Type B pancreatic cell (in vitro differentiated cells): ENCODE data around the gene MSMP. TPM values are rescaled to one million over a fixed set of nuclear protein-coding genes. Genes with fewer than 3 reads are reported as not detected.

ENCODE experiments used
- DNase-seq: peaks from one replicate; pipeline ENCODE4 v3.0.0; 2021; ENCODE audit warnings: mixed read lengths; ENCODE audit not compliant: unreplicated experiment; ENCODE audit errors: extremely low spot score
- H3K27ac Mint-ChIP-seq: 2 replicates; pipeline ENCODE4 v1.8.0; 2021; ENCODE audit warnings: mild to moderate bottlenecking, mixed read lengths
- H3K27me3 Mint-ChIP-seq: 2 replicates; pipeline ENCODE4 v1.8.0; 2021; ENCODE audit warnings: mixed read lengths
- H3K36me3 Mint-ChIP-seq: 2 replicates; pipeline ENCODE4 v1.8.0; 2021; ENCODE audit warnings: mixed read lengths
- H3K4me1 Mint-ChIP-seq: one replicate; pipeline ENCODE4 v1.8.0; 2021; ENCODE audit warnings: mixed read lengths; ENCODE audit not compliant: unreplicated experiment
- H3K4me3 Mint-ChIP-seq: 2 replicates; pipeline ENCODE4 v1.8.0; 2021; ENCODE audit warnings: mild to moderate bottlenecking, mixed read lengths
- H3K9me3 Mint-ChIP-seq: 2 replicates; pipeline ENCODE4 v1.8.0; 2021; ENCODE audit warnings: mixed read lengths
- total RNA-seq: library from RNA; stranded (reverse); gene quantifications from 2 replicates; pipeline ENCODE4 v1.2.1, GENCODE V29; 2021; ENCODE audit warnings: low replicate concordance
- TF ChIP-seq, protein P1 (sequence below): fragments of 200-600 bp; sonication (generic); conservative IDR thresholded peaks from 2 replicates; pipeline ENCODE4 v1.5.0; 2021; ENCODE audit warnings: antibody characterized with exemption, mild to moderate bottlenecking

MSMP gene
- total RNA-seq, 1 donor from 2014 or later: not detected

DNA sequence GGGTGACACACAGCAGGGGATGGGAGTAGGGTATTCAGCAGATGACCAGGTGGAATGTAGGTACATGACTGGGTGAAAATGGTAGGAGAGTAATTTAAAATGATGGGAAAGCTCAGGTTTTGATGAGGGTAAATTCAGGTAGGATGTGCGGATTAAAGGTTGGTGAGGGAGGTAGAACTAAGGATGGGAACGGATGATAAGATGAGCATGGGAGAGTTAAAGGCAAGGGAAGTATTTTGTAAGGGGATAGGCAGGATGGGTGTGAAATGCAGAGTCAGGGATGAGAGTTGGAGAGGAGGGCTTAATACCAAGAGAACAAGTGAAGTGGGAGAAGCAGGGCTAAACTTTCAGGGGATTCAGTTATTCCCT lies 23.6 kb downstream of the MSMP start:
- Mint-ChIP-seq H3K27me3 (no peaks in the 10 kb centered on the region), H3K9me3 (no peaks in the 10 kb centered on the region), H3K27ac (no peak overlapping the region), H3K4me3 (no peak overlapping the region), H3K4me1 (peaks cover 16% of the 10 kb centered on the region), H3K36me3 (peaks cover 15% of the 10 kb centered on the region)
- DNase-seq: no peak
- TF ChIP-seq, protein P1, sequence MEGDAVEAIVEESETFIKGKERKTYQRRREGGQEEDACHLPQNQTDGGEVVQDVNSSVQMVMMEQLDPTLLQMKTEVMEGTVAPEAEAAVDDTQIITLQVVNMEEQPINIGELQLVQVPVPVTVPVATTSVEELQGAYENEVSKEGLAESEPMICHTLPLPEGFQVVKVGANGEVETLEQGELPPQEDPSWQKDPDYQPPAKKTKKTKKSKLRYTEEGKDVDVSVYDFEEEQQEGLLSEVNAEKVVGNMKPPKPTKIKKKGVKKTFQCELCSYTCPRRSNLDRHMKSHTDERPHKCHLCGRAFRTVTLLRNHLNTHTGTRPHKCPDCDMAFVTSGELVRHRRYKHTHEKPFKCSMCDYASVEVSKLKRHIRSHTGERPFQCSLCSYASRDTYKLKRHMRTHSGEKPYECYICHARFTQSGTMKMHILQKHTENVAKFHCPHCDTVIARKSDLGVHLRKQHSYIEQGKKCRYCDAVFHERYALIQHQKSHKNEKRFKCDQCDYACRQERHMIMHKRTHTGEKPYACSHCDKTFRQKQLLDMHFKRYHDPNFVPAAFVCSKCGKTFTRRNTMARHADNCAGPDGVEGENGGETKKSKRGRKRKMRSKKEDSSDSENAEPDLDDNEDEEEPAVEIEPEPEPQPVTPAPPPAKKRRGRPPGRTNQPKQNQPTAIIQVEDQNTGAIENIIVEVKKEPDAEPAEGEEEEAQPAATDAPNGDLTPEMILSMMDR: no peak

DNA sequence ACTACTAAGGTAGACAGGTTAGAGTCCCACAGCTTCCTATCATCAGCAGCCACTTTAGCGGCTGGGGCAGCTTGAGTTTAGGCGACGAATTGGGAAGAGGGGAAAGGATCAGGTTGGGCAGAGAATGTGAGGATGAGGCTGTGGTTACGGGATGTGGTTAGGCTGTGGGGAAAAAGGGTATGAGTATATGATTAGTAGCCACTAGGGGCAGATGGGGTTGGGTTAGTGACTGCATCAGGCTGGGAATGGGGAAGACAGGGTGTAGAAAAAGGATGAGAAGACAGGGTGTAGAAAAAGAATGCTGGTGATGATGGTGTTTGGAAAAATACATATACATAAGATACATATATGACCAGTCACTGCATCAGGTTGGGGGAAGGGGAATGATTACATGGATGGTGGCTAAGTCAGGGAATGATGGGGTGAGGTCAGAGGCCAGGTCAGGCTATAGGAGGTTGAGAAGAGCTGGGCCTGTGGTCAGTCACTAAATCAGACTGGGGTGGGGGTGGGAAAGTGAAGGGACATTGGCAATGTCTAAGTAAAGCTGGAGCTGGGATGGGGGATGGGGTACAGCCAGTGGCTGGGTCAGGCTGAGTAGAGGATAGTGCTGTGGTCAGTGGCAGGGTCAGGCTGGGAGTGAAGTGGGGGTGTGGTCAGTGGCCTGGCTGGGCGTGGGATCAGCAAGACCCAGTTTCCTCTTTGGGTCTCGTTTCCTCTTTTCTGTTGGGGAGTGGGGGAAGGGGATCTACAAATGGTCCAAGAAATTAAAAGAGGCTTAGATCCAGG lies 24.2 kb downstream of the MSMP start:
- Mint-ChIP-seq H3K27ac (no peak overlapping the region), H3K4me3 (no peak overlapping the region), H3K27me3 (no peaks in the 10 kb centered on the region), H3K9me3 (no peaks in the 10 kb centered on the region), H3K4me1 (peaks cover 16% of the 10 kb centered on the region), H3K36me3 (peaks cover 11% of the 10 kb centered on the region)
- no peak for DNase-seq
- TF ChIP-seq, protein P1: peak; percentile 72

- TF ChIP-seq, protein P1: no peak
- no peaks in the 10 kb centered on the region for H3K9me3 Mint-ChIP-seq
- peaks cover 16% of the 10 kb centered on the region for H3K4me1 Mint-ChIP-seq
- no peak overlapping the region for H3K4me3 Mint-ChIP-seq
- no peaks in the 10 kb centered on the region for H3K27me3 Mint-ChIP-seq
- DNase-seq: no peak
- H3K36me3 Mint-ChIP-seq: peaks cover 17% of the 10 kb centered on the region
- no peak overlapping the region for H3K27ac Mint-ChIP-seq
Measured at GRCh38 chr9:35729101-35729500, 25.0 kb downstream of the MSMP start.

GRCh38 chr9:35728041-35728971 lies 25.8 kb downstream of the MSMP start:
- H3K36me3 Mint-ChIP-seq: peaks cover 15% of the 10 kb centered on the region
- H3K4me1 Mint-ChIP-seq: peaks cover 13% of the 10 kb centered on the region
- no peaks in the 10 kb centered on the region for H3K27me3 Mint-ChIP-seq
- no peak for DNase-seq
- H3K9me3 Mint-ChIP-seq: no peaks in the 10 kb centered on the region
- TF ChIP-seq, protein P1: no peak
- H3K27ac Mint-ChIP-seq: no peak overlapping the region
- H3K4me3 Mint-ChIP-seq: no peak overlapping the region

DNA sequence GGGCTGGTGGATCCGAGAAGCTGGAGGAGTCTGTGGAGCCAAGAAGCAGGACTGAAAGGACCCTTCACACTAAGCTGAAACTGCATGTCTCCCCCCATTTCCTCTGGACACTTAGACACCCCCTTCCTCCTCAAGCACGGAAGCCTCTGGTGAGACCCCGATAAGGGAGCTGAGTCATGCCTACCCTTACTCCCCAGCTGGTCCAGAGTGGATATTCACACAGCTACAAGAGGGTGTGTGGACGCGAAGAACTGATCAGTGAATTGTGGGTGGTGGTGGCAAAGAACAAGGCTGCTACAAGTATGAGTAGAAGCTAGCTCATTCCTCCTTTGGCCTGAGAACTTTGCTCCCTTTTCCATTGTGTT lies 26.4 kb downstream of the MSMP start:
- Mint-ChIP-seq H3K36me3 (peaks cover 14% of the 10 kb centered on the region), H3K4me1 (peaks cover 8% of the 10 kb centered on the region), H3K9me3 (no peaks in the 10 kb centered on the region), H3K4me3 (no peak overlapping the region), H3K27ac (no peak overlapping the region), H3K27me3 (no peaks in the 10 kb centered on the region)
- no peak for DNase-seq
- TF ChIP-seq, protein P1: no peak
